LNCAP (cell line): ENCODE measurements around the gene SCT.

Source experiments
- CTCF ChIP-seq: fragments of 450-650 bp; IDR thresholded peaks from 2 replicates; pipeline ENCODE4 v1.5.1; 2017; ENCODE audit warnings: mild to moderate bottlenecking

SCT gene

GRCh38 chr11:646214-646613 lies 19.2 kb upstream of the SCT start:
- no peak for TF ChIP-seq CTCF

- no peak for TF ChIP-seq CTCF
Measured at GRCh38 chr11:645536-645935, 18.6 kb upstream of the SCT start.

- no peak for TF ChIP-seq CTCF
Measured at GRCh38 chr11:643849-644738, 17.1 kb upstream of the SCT start.

- TF ChIP-seq CTCF = no peak
Measured at GRCh38 chr11:643366-643765, 16.4 kb upstream of the SCT start.

GRCh38 chr11:641806-642370 lies 14.9 kb upstream of the SCT start:
- no peak for TF ChIP-seq CTCF

- no peak for TF ChIP-seq CTCF
Measured at GRCh38 chr11:640021-640706, 13.2 kb upstream of the SCT start.

- TF ChIP-seq CTCF = no peak
Measured at GRCh38 chr11:639332-639955, 12.5 kb upstream of the SCT start.
